GM18868 (cell line): Measurements from ENCODE around the gene SAPCD2.

Experiments
- ATAC-seq: cut with Tn5 transposase; IDR thresholded peaks from one replicate; pipeline ENCODE4 v1.9.1; 2021; ENCODE audit warnings: mild to moderate bottlenecking, moderate library complexity; ENCODE audit not compliant: unreplicated experiment

The SAPCD2 gene

GRCh38 chr9:137049544-137050449, 20.6 kb downstream of the SAPCD2 start:
- ATAC-seq, result no peak

- no peak for ATAC-seq
Observed at GRCh38 chr9:137048655-137049543, 21.5 kb downstream of the SAPCD2 start.

- ATAC-seq, result no peak
Observed at GRCh38 chr9:137046088-137046787, 24.1 kb downstream of the SAPCD2 start, which contains the start of gene NPDC1. TSS of gene NPDC1 (minus strand) at chr9:137046177. CDS start at chr9:137045989, 188 bp downstream.

- ATAC-seq, result no peak
Observed at GRCh38 chr9:137045294-137046087, 24.9 kb downstream of the SAPCD2 start.

- ATAC-seq, result no peak
Observed at GRCh38 chr9:137044502-137045177, 25.7 kb downstream of the SAPCD2 start.

- ATAC-seq, result no peak
Observed at GRCh38 chr9:137044037-137044436, 26.3 kb downstream of the SAPCD2 start.

GRCh38 chr9:137042751-137043727, 27.3 kb downstream of the SAPCD2 start:
- no peak for ATAC-seq

- ATAC-seq, result no peak
Observed at GRCh38 chr9:137041124-137041523, 29.2 kb downstream of the SAPCD2 start.

GRCh38 chr9:137040568-137040967, 29.8 kb downstream of the SAPCD2 start:
- no peak for ATAC-seq

- ATAC-seq, result no peak
Observed at GRCh38 chr9:137039611-137040366, 30.6 kb downstream of the SAPCD2 start.

GRCh38 chr9:137038916-137039315, 31.4 kb downstream of the SAPCD2 start:
- no peak for ATAC-seq

- ATAC-seq, result no peak
Observed at GRCh38 chr9:137037483-137037882, 32.9 kb downstream of the SAPCD2 start.

GRCh38 chr9:137037035-137037434, 33.3 kb downstream of the SAPCD2 start:
- no peak for ATAC-seq

GRCh38 chr9:137035937-137036336, 34.4 kb downstream of the SAPCD2 start:
- ATAC-seq, result no peak

- no peak for ATAC-seq
Observed at GRCh38 chr9:137035507-137035834, 34.9 kb downstream of the SAPCD2 start.

- ATAC-seq, result peak; percentile 64
Observed at GRCh38 chr9:137034709-137035506, 35.4 kb downstream of the SAPCD2 start.
